Neural cell (in vitro differentiated cells): ENCODE data around the gene CCNDBP1. TPM values are rescaled to one million over a fixed set of nuclear protein-coding genes. Genes with fewer than 3 reads are reported as not detected.

Experiments
- H2AFZ ChIP-seq: fragments of 200-600, 300-800 bp; sonication (generic), shearing (Covaris generic); 2 replicates; pipeline ENCODE4 v1.6.0; 2014; ENCODE audit warnings: low read depth, mild to moderate bottlenecking, antibody characterized with exemption, low read length, moderate library complexity
- H3F3A ChIP-seq: fragments of 200-600 bp; shearing (Covaris generic); 2 replicates; pipeline ENCODE4 v1.6.1; 2016; ENCODE audit warnings: mild to moderate bottlenecking, moderate library complexity, mixed read lengths, antibody characterized with exemption, low read length; ENCODE audit not compliant: insufficient read depth, poor library complexity, severe bottlenecking
- H3K27ac ChIP-seq: fragments of 200-600, 300-800 bp; sonication (generic), shearing (Covaris generic); 2 replicates; pipeline ENCODE4 v1.5.1; 2014; ENCODE audit warnings: mild to moderate bottlenecking, low read length, moderate library complexity
- H3K27me3 ChIP-seq: fragments of 300-800, 200-600 bp; sonication (generic), shearing (Covaris generic); 2 replicates; pipeline ENCODE4 v1.6.0; 2014; ENCODE audit warnings: mild to moderate bottlenecking, low read depth, low read length, moderate library complexity; ENCODE audit not compliant: insufficient read depth
- H3K36me3 ChIP-seq: fragments of 300-800, 200-600 bp; sonication (generic), shearing (Covaris generic); 2 replicates; pipeline ENCODE4 v1.5.1; 2014; ENCODE audit warnings: mild to moderate bottlenecking, antibody characterized with exemption, low read length, moderate library complexity; ENCODE audit not compliant: insufficient read depth
- H3K4me2 ChIP-seq: fragments of 300-800, 200-600 bp; sonication (generic), shearing (Covaris generic); 2 replicates; pipeline ENCODE4 v1.6.0; 2014; ENCODE audit warnings: mild to moderate bottlenecking, low read length
- H3K4me3 ChIP-seq: fragments of 300-800, 200-600 bp; sonication (generic), shearing (Covaris generic); 2 replicates; pipeline ENCODE4 v1.5.1; 2014; ENCODE audit warnings: mild to moderate bottlenecking, low read length, moderate library complexity
- H3K79me2 ChIP-seq: fragments of 200-600 bp; shearing (Covaris generic); replicated peaks from 2 replicates; pipeline ENCODE4 v1.6.0; 2014; ENCODE audit warnings: mild to moderate bottlenecking, low read length, moderate library complexity; ENCODE audit not compliant: insufficient read depth
- H3K9ac ChIP-seq: fragments of 300-800, 200-600 bp; sonication (generic), shearing (Covaris generic); 2 replicates; pipeline ENCODE4 v1.6.1; 2016; ENCODE audit warnings: mild to moderate bottlenecking, low read length, mixed read lengths
- H3K9me2 ChIP-seq: fragments of 200-600 bp; shearing (Covaris generic); 2 replicates; pipeline ENCODE4 v1.6.1; 2016; ENCODE audit warnings: mild to moderate bottlenecking, low read length, mixed read lengths; ENCODE audit not compliant: insufficient read depth
- H3K9me3 ChIP-seq: fragments of 200-600, 300-800 bp; sonication (generic), shearing (Covaris generic); 2 replicates; pipeline ENCODE4 v1.6.1; 2016; ENCODE audit warnings: mild to moderate bottlenecking, mixed run types, low read length, moderate library complexity, mixed read lengths
- H4K20me1 ChIP-seq: fragments of 200-600 bp; shearing (Covaris generic); 2 replicates; pipeline ENCODE4 v1.6.1; 2016; ENCODE audit warnings: mild to moderate bottlenecking, mixed run types; ENCODE audit not compliant: insufficient read depth
- EP300 ChIP-seq: fragments of 450-650 bp; conservative IDR thresholded peaks from 2 replicates; pipeline ENCODE4 v1.6.1; 2014; ENCODE audit warnings: antibody characterized with exemption, mild to moderate bottlenecking, moderate library complexity; ENCODE audit not compliant: poor library complexity, severe bottlenecking
- EZH2 ChIP-seq: fragments of 200-600, 300-800 bp; shearing (Covaris generic), sonication (generic); IDR thresholded peaks from 2 replicates; pipeline ENCODE4 v1.6.1; 2014; ENCODE audit warnings: antibody characterized with exemption, low read length, borderline replicate concordance, mild to moderate bottlenecking; ENCODE audit not compliant: insufficient read depth, poor library complexity, severe bottlenecking
- MXI1 ChIP-seq: fragments of 450-650 bp; conservative IDR thresholded peaks from 2 replicates; pipeline ENCODE4 v1.6.1; 2014; ENCODE audit warnings: antibody characterized with exemption, mild to moderate bottlenecking; ENCODE audit not compliant: poor library complexity, severe bottlenecking
- POLR2AphosphoS5 ChIP-seq: IDR thresholded peaks from 2 replicates; pipeline ENCODE4 v1.6.1; 2012
- RAD21 ChIP-seq: fragments of 450-650 bp; conservative IDR thresholded peaks from 2 replicates; pipeline ENCODE4 v1.6.1; 2014; ENCODE audit warnings: antibody characterized with exemption, mild to moderate bottlenecking, moderate library complexity
- SMC3 ChIP-seq: fragments of 450-650 bp; conservative IDR thresholded peaks from 2 replicates; pipeline ENCODE4 v1.6.1; 2014; ENCODE audit warnings: antibody characterized with exemption, mild to moderate bottlenecking, moderate library complexity; ENCODE audit not compliant: poor library complexity
- TAF1 ChIP-seq: IDR thresholded peaks from 2 replicates; pipeline ENCODE4 v1.6.1; 2012; ENCODE audit warnings: low read depth
- polyA plus RNA-seq: library from polyadenylated mRNA; depleted of rRNA; stranded (reverse); fragments of >200 nt; gene quantifications from 2 replicates; pipeline ENCODE4 v1.2.3, GENCODE V29; 2014
- TF ChIP-seq, protein P1 (sequence below): IDR thresholded peaks from 2 replicates; pipeline ENCODE4 v1.6.1; 2012; ENCODE audit warnings: borderline replicate concordance
- TF ChIP-seq, protein P2 (sequence below): fragments of 450-650 bp; IDR thresholded peaks from 2 replicates; pipeline ENCODE4 v1.5.1; 2014; ENCODE audit warnings: antibody characterized with exemption, mild to moderate bottlenecking, moderate library complexity; ENCODE audit not compliant: poor library complexity, severe bottlenecking

Gene CCNDBP1
- polyA plus RNA-seq, 1 donor from 2014 or later = 67.6 TPM

DNA sequence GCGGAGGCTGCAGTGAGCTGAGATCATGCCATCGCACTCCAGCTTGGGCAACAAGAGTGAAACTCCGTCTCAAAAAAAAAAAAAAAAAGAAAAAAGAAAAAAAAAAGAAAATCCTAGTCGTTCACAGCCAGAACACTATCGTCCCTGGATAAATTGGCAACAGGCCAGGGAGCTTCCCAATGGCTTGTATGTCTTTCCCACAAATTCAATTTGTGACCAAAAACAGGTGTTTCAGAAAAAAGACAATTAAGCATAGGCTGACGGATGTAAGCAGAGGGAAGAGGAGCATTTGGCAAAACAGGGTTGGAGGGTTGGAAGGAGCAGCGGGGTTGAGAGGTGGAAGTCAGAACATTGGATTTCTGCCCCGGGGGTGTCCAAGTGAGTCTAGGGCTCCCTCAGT, 27.1 kb downstream of the CCNDBP1 start:
- Histone ChIP-seq H4K20me1 (no peaks in the 10 kb centered on the region), H3K4me2 (no peak overlapping the region)
- TF ChIP-seq POLR2AphosphoS5 = no peak
- TF ChIP-seq EZH2 = no peak
- TF ChIP-seq RAD21 = no peak
- TF ChIP-seq MXI1 = no peak
- TF ChIP-seq EP300 = no peak

DNA sequence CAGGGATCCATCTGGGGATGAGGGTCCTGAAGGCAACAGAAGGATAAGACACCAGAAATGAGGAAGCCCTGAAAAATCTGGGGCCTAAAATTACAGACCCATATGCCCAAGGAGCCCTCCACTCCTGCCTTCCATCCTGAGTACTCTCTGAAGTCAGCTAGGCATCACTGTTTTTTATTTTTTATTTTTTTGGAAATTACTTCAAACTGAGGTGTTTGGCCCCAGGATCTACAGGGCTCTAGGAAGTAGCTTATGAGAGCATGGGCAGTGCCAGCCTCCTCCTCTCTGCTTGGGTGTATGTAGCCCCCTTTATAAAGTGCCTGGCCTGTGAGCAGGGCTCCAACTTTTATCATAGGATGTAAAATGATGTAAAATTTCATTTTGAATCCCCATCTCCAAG, 27.7 kb downstream of the CCNDBP1 start:
- no peak overlapping the region for H2AFZ ChIP-seq
- TF ChIP-seq EZH2 (no peak), EP300 (no peak), SMC3 (no peak), TAF1 (no peak)
- no peaks in the 10 kb centered on the region for H4K20me1 ChIP-seq
- H3K79me2 ChIP-seq = no peaks in the 10 kb centered on the region
- H3K36me3 ChIP-seq = no peaks in the 10 kb centered on the region
- H3K9me2 ChIP-seq = no peaks in the 10 kb centered on the region
- H3K9ac ChIP-seq = no peak overlapping the region
- H3K4me2 ChIP-seq = no peak overlapping the region
- H3K27me3 ChIP-seq = no peaks in the 10 kb centered on the region
- H3K27ac ChIP-seq = no peak overlapping the region
- no peaks in the 10 kb centered on the region for H3F3A ChIP-seq
- H3K4me3 ChIP-seq = no peak overlapping the region
- H3K9me3 ChIP-seq = no peaks in the 10 kb centered on the region

More for the DNA sequence above, 27.1 kb downstream of the CCNDBP1 start:
- Histone ChIP-seq H2AFZ (no peak overlapping the region), H3K36me3 (no peaks in the 10 kb centered on the region), H3K9me3 (no peaks in the 10 kb centered on the region), H3K9ac (no peak overlapping the region), H3K9me2 (no peaks in the 10 kb centered on the region), H3K27ac (no peak overlapping the region), H3K27me3 (no peaks in the 10 kb centered on the region), H3K4me3 (no peak overlapping the region), H3K79me2 (no peaks in the 10 kb centered on the region), H3F3A (no peaks in the 10 kb centered on the region)

DNA sequence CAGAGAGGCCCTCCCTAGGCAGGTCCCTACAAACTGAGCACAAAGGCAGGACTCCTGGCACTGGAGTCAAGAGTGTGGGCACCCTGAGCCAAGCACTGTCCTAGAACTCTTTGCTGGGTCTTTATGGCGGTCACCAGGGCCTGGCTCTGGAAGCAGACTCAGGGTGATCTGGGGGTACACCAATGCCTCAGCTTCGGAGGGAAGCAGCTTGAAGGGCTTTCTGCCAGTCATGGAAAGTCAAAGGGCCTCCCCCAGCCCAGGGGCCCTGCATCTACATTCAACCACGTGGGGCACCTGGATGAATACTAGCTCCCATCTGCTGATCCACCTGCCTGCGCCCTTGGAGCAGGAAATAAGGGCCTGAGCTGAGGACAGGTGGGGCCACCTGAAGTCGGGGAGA, 28.3 kb downstream of the CCNDBP1 start:
- Histone ChIP-seq H4K20me1 (no peaks in the 10 kb centered on the region), H3K27me3 (no peaks in the 10 kb centered on the region), H3K4me2 (no peak overlapping the region), H3F3A (no peaks in the 10 kb centered on the region), H2AFZ (no peak overlapping the region), H3K36me3 (no peaks in the 10 kb centered on the region), H3K27ac (no peak overlapping the region), H3K9me3 (no peaks in the 10 kb centered on the region), H3K9ac (no peak overlapping the region), H3K4me3 (no peak overlapping the region), H3K79me2 (no peaks in the 10 kb centered on the region), H3K9me2 (no peaks in the 10 kb centered on the region)
- TF ChIP-seq SMC3 = no peak

DNA sequence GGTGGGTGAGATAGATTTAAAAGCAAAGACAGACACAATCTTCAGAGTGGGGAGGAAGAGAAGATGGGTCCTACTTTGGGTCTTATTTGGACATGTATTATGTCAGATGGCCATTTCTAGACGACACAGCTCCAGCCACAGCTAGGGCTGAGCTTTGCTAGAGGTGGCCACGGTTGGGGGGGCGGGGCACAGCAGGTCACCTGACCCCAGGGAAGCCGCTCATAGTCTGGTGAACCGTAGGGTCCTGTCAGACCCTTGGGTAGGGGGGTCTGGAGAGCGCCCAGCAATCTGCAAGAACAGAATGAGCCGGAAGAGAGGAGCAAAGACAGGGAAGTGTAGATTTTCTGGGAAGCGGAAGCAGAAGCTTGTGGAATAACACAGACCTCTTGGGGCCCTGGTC, 29.0 kb downstream of the CCNDBP1 start:
- Histone ChIP-seq H3K4me2 (no peak overlapping the region), H4K20me1 (no peaks in the 10 kb centered on the region), H3K9ac (no peak overlapping the region)

More for the DNA sequence above, 29.0 kb downstream of the CCNDBP1 start:
- Histone ChIP-seq H3K9me2 (no peaks in the 10 kb centered on the region), H3K4me3 (no peak overlapping the region), H3K27ac (no peak overlapping the region), H3K79me2 (no peaks in the 10 kb centered on the region), H3K9me3 (no peaks in the 10 kb centered on the region), H3K27me3 (no peaks in the 10 kb centered on the region), H3F3A (no peaks in the 10 kb centered on the region), H3K36me3 (no peaks in the 10 kb centered on the region), H2AFZ (no peak overlapping the region)
- TF ChIP-seq, protein P1, sequence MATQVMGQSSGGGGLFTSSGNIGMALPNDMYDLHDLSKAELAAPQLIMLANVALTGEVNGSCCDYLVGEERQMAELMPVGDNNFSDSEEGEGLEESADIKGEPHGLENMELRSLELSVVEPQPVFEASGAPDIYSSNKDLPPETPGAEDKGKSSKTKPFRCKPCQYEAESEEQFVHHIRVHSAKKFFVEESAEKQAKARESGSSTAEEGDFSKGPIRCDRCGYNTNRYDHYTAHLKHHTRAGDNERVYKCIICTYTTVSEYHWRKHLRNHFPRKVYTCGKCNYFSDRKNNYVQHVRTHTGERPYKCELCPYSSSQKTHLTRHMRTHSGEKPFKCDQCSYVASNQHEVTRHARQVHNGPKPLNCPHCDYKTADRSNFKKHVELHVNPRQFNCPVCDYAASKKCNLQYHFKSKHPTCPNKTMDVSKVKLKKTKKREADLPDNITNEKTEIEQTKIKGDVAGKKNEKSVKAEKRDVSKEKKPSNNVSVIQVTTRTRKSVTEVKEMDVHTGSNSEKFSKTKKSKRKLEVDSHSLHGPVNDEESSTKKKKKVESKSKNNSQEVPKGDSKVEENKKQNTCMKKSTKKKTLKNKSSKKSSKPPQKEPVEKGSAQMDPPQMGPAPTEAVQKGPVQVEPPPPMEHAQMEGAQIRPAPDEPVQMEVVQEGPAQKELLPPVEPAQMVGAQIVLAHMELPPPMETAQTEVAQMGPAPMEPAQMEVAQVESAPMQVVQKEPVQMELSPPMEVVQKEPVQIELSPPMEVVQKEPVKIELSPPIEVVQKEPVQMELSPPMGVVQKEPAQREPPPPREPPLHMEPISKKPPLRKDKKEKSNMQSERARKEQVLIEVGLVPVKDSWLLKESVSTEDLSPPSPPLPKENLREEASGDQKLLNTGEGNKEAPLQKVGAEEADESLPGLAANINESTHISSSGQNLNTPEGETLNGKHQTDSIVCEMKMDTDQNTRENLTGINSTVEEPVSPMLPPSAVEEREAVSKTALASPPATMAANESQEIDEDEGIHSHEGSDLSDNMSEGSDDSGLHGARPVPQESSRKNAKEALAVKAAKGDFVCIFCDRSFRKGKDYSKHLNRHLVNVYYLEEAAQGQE = no peak
- no peak for TF ChIP-seq EZH2
- TF ChIP-seq RAD21 = no peak
- TF ChIP-seq, protein P2, sequence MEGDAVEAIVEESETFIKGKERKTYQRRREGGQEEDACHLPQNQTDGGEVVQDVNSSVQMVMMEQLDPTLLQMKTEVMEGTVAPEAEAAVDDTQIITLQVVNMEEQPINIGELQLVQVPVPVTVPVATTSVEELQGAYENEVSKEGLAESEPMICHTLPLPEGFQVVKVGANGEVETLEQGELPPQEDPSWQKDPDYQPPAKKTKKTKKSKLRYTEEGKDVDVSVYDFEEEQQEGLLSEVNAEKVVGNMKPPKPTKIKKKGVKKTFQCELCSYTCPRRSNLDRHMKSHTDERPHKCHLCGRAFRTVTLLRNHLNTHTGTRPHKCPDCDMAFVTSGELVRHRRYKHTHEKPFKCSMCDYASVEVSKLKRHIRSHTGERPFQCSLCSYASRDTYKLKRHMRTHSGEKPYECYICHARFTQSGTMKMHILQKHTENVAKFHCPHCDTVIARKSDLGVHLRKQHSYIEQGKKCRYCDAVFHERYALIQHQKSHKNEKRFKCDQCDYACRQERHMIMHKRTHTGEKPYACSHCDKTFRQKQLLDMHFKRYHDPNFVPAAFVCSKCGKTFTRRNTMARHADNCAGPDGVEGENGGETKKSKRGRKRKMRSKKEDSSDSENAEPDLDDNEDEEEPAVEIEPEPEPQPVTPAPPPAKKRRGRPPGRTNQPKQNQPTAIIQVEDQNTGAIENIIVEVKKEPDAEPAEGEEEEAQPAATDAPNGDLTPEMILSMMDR = no peak
- no peak for TF ChIP-seq TAF1
- TF ChIP-seq SMC3 = no peak
- no peak for TF ChIP-seq MXI1
- no peak for TF ChIP-seq EP300
- no peak for TF ChIP-seq POLR2AphosphoS5
